HG02973 (cell line): ENCODE measurements around the gene CENPB.

Source experiments
- ATAC-seq: cut with Tn5 transposase; IDR thresholded peaks from one replicate; pipeline ENCODE4 v1.9.1; 2021; ENCODE audit warnings: moderate library complexity; ENCODE audit not compliant: unreplicated experiment

CENPB gene

DNA sequence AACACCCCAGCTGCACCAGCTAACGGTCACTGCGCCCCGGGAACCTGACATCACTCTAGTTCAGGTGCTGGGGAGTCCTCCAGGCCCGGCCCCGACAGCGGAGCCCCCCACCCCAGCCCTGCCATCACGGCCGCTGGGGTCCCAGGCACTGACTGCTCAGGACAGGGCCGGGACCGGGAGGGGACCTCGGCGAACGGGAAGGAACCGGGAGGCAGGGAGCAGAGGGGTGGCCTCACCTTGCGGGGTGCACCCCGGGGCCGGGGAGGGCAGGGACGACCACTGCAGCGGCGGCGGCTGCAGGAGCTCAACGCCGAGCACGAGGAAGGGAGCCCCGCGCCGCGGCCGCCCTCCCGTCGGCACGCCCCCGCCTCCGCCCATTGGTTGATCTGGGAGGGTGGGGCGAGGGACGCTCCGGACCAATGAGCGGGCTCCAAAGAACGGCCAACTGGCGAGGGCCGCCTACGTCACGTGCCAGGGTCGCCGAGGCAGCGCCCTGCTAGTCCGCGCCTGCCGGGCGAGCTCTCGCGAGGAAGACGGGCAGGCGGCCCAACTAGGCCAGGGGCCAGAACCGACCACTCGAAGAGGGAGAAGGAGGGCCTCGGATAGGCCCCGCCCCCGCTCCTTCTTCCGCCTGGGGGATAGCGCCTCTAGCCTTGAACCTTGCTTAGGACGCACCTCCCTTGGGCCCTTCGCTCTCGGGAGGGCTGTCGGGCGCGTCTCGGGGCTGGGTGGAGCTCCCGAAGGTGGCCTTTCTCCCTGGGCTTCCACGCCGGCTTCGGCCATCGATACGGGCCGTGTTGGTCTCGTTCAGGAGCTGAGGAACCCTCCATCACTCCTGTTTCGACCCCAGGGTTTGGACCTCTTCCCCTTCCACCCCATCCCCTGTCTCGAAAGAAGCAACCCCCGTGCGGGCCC lies 18.9 kb downstream of the CENPB start, which contains the start of gene ADISSP:
TSS of gene ADISSP (minus strand) at position 327 of the 915 bp plus-strand sequence. CDS start 7,653 bp downstream, outside the sequence.
- peak; percentile 88 for ATAC-seq

DNA sequence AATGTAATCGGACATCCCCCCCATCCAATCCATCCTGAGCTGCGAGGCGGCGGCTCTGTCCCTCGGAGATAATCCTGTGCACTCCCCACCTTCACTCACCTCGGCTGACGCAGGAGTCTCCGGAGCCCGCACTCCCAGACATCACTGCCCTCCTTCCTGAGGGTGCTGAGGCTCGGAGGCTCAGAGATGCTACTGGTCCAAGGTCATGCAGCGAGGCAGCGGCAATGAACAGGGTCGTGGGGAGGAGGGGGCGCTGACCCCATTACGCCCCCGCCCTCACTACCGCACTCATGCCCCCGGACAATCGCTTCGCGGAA lies 19.5 kb downstream of the CENPB start:
- no peak for ATAC-seq

DNA sequence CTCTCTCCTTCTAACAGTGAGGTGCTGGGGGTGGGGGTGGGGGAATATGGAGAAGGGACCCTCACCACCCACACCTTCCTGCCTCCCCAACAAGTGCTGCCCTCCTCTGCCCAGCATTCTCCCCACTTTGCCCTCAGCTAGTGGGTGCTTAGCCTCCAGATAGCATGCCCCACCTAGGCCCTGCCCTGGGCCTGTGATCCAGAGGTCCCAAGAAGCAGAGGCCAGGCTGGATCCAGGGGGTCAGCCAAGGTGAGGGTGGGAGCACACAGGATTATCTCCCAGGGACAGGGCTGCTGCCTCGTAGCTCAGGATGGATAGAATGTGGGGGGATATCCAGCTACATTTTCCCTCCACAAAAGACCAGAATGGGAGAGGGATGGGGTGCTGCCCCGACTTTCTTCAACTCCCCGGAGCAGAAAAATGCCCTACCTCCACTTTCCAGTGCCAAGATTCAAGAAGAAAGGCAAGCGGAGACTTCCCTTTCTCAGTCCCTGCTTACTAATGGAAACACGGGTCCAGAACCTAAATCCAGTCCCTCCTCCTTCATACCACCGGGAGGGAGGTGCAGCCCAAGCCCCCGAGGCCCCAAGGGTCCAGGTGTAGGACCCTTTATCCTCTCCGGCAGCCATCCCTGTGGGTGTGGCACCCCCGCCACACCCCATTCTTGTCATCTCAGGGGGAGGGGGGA lies 20.0 kb downstream of the CENPB start:
- no peak for ATAC-seq

DNA sequence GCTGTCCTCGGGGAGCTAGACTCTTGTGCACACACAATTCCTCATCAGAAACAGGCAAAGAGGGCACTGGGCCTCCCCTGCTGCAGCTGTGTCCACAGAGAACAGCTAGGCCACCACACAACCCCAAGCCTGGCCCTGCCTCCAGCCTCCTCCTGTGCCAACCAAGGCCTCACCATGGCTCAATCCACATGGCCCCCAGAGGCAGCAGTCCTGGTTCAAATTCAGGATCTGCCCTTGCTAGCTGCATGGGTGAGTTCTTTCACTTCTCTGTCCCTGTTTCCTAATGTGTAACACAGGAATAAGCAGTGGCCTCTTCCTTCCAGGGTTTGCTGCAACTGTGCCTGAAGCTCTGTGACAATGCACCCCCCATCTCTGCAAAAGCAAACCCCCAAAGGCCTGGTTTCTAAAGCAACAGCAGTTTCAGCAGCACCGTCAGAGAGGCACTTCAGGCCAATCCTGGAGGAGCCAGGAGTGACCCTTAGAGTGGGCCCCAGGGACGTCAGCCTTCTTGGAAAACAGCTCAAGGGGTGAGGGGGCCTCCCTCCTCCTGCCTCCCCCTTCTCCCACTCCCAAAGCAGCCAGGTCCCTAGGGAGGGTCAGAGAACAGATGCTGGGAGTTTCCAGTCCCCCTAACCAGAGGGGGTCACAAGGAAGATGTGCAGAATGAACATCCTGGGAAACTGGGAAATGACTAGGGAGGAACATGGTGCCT lies 21.2 kb downstream of the CENPB start:
- no peak for ATAC-seq

DNA sequence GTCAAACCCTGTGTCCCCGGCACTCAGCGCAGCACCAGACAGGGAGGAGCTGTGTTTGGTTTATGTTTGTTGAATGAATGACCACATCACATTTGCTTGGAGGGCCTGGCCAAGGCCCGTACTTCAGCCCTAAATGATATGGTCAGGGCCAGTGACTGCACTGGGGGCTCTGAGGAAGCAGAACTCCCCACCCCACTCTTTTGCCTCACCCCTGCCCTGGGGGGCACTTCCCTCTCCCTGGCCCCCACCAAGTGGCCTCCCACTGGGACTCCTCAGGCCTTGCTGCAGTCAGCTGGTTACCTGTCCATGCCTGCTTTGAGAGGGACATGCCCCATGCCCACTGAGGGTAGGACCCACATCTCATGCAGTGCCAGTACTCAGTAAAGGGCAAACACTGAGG lies 21.9 kb downstream of the CENPB start:
- ATAC-seq: no peak

DNA sequence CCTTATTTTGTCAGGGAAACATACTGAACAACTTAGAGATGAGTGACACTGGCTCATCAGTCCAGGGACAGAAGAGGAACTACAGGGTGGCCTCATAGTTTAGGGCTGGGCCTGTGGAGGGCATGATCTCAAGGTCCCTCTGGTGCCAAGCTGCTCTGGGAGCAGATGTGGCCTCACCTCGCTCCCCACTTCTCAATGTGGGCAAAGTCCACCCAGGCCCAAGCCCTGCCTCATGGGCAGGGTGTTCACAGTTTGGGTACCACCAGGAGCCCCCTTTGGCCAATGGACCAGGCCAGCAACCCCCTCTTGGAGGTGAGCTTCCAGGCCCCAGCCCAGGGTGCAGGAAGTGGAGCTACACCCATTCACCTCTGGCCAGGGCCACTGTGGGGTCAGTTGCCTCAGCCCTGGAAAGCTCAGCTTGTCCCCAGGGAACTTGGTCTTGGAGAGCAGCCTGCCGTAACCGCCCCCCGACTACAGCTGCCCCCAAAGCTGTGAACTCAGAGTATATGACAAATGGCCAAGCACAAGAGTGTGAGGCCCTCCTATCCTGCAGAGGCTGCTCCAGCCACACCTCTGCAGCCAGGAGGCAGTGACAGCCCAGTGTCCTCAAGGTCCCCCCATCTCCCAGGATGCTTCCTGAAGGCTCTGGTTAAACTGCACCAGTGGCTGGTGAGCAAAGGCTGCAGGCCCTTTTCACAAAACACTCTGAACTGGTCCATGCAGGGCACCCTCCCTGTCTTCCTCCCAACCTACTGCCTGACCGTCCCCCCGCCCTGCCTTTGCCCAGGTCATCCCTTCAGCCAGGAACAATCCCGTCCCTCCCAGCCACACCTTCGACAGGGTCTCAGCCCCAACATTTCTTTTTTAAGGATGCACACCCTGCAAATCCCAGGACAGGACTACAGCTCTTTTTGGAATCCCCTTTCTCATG lies 22.6 kb downstream of the CENPB start:
- no peak for ATAC-seq

DNA sequence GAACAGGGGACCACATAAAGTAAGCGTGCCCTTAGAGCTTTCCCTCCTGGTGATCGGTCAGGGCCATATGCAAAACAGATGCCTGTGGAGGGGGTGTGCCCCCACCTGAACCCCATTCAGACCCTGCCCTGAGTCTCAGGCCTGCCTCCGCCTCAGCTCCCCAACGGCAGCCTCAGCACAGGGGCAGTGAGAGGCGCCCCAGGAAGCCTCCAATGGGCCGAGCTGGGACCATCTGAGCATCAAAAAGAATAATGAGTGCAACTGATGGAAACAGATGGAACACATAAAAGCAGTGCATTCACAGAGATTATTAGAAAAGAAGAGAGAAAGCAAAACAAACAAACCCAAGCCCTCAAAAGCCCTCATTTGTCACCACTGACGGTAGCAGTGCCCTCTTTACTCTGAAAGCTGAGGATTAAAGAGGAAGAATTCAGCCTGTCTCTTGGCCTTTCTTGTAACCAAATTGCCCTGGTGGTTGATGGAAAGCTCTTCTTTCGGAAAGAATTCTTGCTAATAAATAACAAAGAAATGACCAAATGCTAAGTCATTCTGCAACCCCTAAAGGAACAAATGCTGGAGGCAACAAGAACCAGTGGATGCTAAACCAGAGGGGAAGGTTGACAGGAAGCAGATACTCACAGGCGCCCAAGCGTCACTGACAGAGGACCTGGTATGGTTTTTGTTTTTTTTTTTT lies 25.7 kb downstream of the CENPB start:
- no peak for ATAC-seq

DNA sequence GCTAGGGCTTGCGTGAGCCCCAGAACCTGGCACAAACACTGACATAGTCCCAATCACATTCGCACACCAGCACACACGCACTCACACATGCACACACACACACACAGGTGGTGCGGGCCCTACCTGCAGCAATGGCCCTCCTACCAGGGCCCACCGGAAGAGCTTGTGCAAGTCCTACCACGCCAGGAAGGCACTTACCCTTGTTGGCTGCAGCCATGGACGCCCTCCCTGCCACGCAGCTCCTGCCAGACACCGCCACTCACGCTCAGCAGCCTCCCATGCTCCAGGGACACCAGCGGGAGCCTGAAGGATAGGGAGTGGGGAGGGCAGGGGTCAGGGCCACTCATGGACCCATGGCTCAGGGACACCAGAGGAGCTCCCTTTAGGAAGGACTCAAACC lies 26.7 kb downstream of the CENPB start:
- ATAC-seq: no peak

DNA sequence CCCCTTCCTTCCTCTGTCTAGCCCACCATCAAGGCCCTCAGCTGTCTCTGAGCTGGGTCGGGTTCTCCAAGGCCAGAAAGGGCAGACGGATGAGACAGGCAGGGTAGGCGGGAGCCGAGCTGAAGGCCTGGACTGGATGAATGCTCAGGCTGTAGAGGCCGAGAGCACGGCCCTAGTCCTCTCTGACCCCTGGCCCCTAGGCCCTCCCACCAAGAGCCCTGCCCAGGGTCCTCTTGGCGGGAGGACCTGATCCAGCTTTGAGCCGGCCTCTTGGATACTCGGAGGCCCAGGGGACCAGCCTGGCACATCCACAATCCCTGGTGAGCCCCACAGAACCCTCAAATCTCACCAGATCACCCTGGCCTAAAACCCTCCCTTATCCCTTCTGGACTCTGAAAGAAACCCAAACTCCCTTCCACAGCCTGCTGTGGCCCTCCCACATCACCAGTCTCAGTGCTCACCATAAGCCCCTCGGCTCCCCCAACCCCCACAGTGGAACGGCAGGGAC lies 27.2 kb downstream of the CENPB start:
- no peak for ATAC-seq

DNA sequence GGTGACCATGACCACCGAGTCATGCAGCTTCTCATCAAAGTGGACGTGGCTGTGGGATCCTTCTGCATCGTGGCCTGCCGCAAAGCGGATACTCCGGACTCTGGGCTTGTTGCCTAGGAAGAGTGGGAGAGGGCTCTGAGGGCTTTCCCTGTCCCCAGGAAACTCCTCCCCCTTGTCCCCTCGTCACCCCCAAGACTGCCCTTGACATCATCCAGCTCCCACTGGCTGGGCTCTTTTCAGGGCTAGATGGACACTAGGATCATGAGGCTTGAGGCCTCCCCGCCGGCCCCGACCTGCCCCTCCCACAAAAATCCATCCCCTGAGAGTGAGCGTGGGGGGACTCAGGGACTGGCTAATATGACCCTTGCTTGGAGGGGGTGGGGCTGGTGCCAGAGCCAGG lies 28.0 kb downstream of the CENPB start:
- ATAC-seq: no peak

DNA sequence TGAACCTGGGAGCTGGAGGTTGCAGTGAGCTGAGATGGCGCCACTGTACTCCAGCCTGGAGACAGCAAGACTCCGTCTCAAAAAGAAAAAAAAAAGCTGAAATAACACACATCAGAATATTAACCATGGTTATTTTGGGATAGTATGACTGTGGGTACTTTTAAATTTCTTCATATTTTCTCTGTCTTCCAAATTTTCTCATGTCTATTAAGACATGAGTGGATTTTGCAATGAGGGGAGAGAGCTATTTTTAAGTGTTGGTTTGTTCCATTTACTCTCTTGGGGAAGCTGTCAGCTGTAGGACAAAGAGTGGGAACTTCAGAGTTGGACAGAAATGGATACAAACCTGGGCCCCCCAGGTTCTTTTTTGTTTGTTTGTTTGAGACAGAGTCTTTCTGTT lies 29.3 kb downstream of the CENPB start:
- ATAC-seq: no peak

DNA sequence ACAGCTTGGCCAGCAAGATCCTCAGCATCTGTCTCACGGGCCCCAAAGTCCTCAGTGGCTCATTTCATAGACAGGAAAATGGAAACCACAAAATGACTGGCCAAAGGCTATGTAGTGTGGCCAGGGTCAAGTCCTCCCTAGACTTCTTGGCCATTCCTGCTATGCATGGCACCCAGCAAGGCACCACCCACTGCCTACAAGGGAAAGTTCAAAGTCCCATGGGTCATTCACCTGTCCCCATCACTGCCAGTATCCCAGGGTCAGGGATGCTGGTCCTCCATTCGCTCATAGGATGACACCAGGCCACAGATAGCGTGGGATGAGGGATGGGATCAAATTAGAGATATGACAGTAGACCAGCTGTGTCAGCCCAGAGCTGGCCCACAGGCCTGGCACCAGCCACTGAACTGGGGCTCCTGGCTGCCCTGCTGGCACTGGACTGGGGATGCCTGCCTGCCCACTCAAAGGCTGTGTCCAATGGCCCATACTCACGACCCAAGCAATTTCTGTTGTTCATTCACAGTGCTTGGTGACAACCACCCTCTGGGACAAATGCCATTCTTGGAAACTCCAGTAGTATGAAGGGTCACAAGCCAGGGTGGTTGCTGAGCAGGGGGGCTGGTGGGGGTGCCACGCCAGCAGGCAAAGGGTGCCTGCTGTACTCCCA lies 30.6 kb downstream of the CENPB start:
- no peak for ATAC-seq

DNA sequence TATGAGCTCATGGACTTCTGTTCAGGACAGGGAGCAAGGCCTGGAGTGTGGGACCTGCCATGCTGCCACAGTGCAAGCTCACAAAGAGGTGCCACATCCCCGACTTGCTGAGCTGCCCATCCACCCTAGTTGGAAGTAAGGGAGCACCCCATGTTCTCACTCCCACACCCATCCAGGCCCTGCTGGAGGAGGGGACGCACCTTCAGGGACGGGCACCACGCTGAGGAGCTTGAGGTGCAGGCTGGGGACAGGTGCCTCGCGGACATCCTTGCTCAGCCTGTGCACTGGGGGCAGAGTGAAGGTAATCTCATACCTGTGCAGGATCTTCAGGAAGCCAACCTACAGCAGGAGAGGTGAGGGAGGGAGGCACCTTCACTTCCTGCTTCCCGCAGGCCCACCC lies 31.3 kb downstream of the CENPB start:
- ATAC-seq: no peak

DNA sequence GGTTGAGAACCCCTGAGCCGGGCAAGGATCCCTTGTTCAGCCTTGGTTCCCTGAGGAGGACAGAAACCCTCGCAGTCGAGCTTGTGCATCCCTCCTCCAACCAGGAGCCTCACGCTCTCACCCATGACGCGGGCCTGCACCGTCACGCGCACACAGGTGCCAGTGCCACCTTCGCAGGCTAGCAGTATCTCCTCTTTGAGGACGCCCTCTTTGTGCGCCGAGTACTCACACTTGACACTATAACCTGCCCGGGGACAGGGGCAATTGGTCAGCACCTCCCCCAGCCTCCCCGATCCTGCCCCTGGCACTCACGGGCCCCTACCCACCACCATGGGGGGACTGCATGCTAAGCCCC lies 32.3 kb downstream of the CENPB start:
- ATAC-seq: no peak

DNA sequence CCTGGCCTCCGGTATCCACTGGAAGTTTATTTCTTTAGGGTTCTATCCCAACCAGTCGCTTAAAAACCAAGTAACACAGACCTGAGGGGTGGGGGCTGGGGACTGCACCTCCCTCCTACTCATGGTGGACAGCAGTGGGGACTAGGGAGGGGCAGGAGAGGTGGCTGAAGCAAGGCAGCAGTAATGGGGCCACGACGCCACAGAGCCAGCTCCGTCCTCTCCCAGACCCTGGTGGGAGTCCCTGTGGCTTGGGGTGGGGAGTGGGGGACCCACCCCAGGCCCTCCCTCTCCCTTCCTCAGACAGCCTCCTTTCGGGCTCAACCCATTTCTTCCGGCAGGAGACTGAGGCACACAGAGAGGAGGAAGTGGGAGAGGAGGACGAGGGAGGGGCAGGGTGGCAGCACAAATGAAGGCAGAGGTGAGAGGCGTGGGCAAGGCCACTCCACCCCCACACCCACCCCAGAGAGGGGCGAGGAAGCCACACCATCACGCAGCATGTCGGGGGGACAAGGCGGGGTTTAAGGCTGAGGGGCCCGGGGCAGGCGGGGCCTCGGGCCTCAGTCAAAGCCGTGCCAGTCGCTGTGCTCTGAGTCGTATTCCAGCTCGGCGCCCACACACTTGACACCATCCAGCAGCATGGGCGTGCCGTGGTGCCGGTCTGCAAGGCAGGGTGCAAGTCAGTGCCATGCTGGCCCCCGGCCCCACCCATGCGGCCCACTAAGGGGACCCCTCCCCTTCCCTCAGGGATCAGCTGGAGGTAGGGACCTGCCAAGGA lies 32.9 kb downstream of the CENPB start:
- ATAC-seq: no peak

DNA sequence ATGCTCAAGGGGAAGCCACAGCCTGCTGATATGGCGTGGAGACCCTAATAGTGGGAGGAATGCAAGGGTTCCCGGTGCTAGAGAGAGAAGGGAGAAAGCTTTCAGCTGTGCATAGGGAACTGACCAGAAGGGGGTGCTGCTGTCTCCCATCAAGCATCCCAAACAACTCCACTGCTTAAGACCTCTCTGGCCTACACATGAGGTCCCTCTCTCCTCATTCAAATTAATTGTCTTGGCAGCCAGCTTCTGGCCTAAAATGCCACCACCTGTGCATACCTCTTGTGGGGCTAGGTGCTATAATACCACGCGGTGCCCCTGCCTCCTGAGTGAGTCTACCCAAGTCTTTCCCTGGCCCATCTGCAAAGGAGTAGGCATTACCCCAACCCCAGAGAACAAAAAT lies 33.4 kb downstream of the CENPB start:
- ATAC-seq: no peak

DNA sequence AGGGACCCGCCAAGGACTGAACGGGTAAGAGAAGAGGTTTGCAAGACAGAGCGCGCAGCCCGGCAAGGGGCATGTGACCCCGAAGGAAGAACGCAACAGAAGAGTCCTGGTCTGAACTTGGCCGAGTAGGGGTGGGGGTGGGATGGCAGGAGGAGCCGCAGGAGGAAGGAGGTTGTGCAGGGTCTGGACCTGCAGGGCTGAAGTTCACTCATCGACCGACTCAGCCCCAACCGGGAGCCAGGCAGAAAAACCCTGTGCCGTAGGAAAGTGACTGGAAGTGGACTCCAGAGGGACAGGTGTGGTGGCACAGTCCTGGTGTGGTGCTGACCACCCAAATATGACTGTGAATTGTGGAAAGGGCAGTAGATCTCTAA lies 34.2 kb downstream of the CENPB start:
- ATAC-seq: no peak

DNA sequence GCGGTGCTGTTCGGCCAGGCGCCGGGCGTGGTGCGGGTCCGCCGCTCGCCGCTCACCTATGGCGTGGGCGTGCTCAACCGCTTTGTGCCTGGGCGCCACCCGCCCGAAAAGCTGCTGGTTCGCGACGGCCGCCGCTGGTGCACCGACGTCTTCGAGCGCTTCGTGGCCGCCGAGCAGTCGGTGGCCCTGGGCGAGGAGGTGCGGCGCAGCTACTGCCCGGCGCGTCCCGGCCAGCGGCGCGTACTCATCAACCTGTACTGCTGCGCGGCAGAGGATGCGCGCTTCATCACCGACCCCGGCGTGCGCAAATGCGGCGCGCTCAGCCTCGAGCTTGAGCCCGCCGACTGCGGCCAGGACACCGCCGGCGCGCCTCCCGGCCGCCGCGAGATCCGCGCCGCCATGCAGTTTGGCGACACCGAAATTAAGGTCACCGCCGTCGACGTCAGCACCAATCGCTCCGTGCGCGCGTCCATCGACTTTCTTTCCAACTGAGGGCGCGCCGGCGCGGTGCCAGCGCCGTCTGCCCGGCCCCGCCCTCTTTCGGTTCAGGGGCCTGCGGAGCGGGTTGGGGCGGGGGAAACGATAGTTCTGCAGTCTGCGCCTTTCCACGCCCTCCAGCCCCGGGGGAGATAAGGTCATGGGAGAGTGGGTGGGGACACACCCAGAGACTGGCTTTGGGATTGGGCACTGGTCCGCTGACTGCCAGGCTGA lies 34.7 kb downstream of the CENPB start:
- ATAC-seq: no peak
